H1 (cell line): ENCODE measurements around the gene RPRD2. TPM values are rescaled to one million over a fixed set of nuclear protein-coding genes. Genes with fewer than 3 reads are reported as not detected.
A peak's percentile ranks its signal among the peaks of the same experiment; 100 is the strongest.

Source experiments
- CTBP2 ChIP-seq: IDR thresholded peaks from 2 replicates; pipeline ENCODE4 v1.7.0; 2011; ENCODE audit warnings: borderline replicate concordance, mild to moderate bottlenecking, moderate library complexity, mixed read lengths, low read length; ENCODE audit not compliant: insufficient read depth, insufficient read length
- EGR1 ChIP-seq: IDR thresholded peaks from 2 replicates; pipeline ENCODE4 v1.6.1; 2011; ENCODE audit warnings: low read depth, low read length, borderline replicate concordance
- EZH2 ChIP-seq: fragments of 200-600 bp; sonication (generic); IDR thresholded peaks from 2 replicates; pipeline ENCODE4 v1.7.1; 2012; ENCODE audit warnings: low read depth, mild to moderate bottlenecking, moderate library complexity, low read length, inconsistent platforms; ENCODE audit not compliant: severe bottlenecking
- GTF2F1 ChIP-seq: IDR thresholded peaks from 2 replicates; pipeline ENCODE4 v1.6.1; 2012; ENCODE audit warnings: low read depth, low read length, improper control_type of control experiment, borderline replicate concordance
- HDAC6 ChIP-seq: IDR thresholded peaks from one replicate; pipeline ENCODE4 v1.7.1; 2012; ENCODE audit warnings: low read depth, mild to moderate bottlenecking, inconsistent platforms, low read length, moderate library complexity
- JUN ChIP-seq: IDR thresholded peaks from 2 replicates; pipeline ENCODE4 v1.6.1; 2011; ENCODE audit warnings: low read depth, mild to moderate bottlenecking, improper control_type of control experiment, low read length
- NANOG ChIP-seq: IDR thresholded peaks from 2 replicates; pipeline ENCODE4 v1.6.1; 2011; ENCODE audit warnings: low read length, low read depth, mild to moderate bottlenecking, inconsistent platforms; ENCODE audit not compliant: insufficient read depth, poor library complexity, severe bottlenecking
- RFX5 ChIP-seq: IDR thresholded peaks from 2 replicates; pipeline ENCODE4 v1.6.1; 2011; ENCODE audit warnings: low read depth, low read length, improper control_type of control experiment, borderline replicate concordance
- RXRA ChIP-seq: IDR thresholded peaks from 2 replicates; pipeline ENCODE4 v1.6.1; 2011; ENCODE audit warnings: low read depth, mild to moderate bottlenecking, low read length, moderate library complexity; ENCODE audit not compliant: insufficient read depth
- SIN3A ChIP-seq, 2 experiments: IDR thresholded peaks in 1 of 2; conservative IDR thresholded peaks in 1 of 2; 2 replicates each; pipeline ENCODE4 v1.6.1; 2011 to 2012; ENCODE audit warnings: low read length in 2 of 2, improper control_type of control experiment in 1 of 2, low read depth in 1 of 2, mild to moderate bottlenecking in 1 of 2
- polyA plus RNA-seq, 7 experiments: library from polyadenylated mRNA; depleted of rRNA in 3 of 7; stranded (reverse) in 5 of 7; unstranded in 2 of 7; fragments of >200 nt in 5 of 7; fragments of 200-250 nt in 2 of 7; gene quantifications; 1 replicate in 5 of 7; 2 replicates in 1 of 7; 4 replicates in 1 of 7; pipeline versions ENCODE4 v1.2.1 to v1.2.3, GENCODE V29; 2011 to 2013; ENCODE audit warnings: missing spikeins in 2 of 7, mixed read lengths in 2 of 7
- total RNA-seq: library from RNA; stranded (reverse); fragmentation: NEBNext Ultra II Directional; extraction: Animal tissue kit (Norgen Biotek cat#: 25700); gene quantifications from 2 replicates; pipeline ENCODE4 v1.2.1, GENCODE V29; 2021
- TF ChIP-seq, protein P1 (sequence below): IDR thresholded peaks from 2 replicates; pipeline ENCODE4 v1.6.1; 2012; ENCODE audit warnings: inconsistent platforms
- TF ChIP-seq, protein P2 (sequence below): IDR thresholded peaks from 2 replicates; pipeline ENCODE4 v1.6.1; 2011; ENCODE audit warnings: low read length, improper control_type of control experiment

The RPRD2 gene
- total and polyA plus RNA-seq, 2 of the 8 experiments (the other 6 are each of a cell fraction or from before 2014, with no cell fraction given) = 14.4 to 32.4 TPM

DNA sequence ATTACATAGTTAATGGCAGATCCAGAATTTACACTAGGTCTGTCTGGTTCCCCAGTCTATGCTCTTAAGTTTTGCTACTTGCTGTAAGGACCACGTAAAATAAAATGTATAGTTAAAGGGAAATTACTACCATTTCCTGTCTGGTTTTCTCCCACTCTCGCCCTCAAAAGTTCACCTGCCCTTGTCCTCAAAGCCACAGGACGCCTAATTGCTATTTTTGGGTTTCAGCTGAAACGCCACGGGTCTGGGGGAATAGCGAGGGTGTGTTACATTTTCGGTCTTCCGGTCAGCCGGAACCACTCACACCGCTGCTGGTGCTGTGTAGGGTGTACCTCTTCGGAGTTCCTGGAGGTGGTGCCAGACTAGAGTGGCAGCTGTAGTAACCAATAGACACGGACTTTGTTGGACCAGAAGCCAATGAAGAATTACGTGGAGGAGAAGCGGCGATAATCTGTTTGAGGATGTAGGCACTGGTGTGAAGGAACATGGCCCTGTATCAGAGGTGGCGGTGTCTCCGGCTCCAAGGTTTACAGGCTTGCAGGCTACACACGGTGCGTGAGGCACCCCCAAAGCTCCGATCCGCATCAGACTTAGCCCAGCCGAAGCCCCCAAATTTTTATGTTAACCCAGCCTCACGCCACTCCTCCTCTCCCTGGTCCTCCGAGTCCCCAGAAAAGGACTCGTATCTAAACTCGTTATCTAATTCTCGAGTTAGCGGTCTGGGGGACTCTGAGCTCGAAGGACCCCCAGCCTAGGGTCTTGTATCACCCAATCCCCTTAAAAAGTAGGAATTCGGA, 123.2 kb downstream of the RPRD2 start, which contains the start of gene TARS2 (continued):
- TF ChIP-seq, protein P1, sequence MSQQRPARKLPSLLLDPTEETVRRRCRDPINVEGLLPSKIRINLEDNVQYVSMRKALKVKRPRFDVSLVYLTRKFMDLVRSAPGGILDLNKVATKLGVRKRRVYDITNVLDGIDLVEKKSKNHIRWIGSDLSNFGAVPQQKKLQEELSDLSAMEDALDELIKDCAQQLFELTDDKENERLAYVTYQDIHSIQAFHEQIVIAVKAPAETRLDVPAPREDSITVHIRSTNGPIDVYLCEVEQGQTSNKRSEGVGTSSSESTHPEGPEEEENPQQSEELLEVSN = peak; percentile 46; the same call in 1 of the 2 replicates
- TF ChIP-seq CTBP2 = no peak
- TF ChIP-seq EGR1 = no peak
- TF ChIP-seq HDAC6 = no peak
- peak in 1 of 2 experiments; percentile 71; a peak in 2 of 4 replicates for TF ChIP-seq SIN3A (conservative IDR thresholded peaks at IDR 0.05 in 1 of 2, IDR thresholded peaks at IDR 0.05 in 1 of 2; ENCODE audit: low read depth in 1 of 2, low read length in 2 of 2)
- no peak for TF ChIP-seq NANOG
- TF ChIP-seq RFX5 = no peak; the same call in 1 of the 2 replicates
- TF ChIP-seq, protein P2, sequence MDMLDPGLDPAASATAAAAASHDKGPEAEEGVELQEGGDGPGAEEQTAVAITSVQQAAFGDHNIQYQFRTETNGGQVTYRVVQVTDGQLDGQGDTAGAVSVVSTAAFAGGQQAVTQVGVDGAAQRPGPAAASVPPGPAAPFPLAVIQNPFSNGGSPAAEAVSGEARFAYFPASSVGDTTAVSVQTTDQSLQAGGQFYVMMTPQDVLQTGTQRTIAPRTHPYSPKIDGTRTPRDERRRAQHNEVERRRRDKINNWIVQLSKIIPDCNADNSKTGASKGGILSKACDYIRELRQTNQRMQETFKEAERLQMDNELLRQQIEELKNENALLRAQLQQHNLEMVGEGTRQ = no peak
- no peak for TF ChIP-seq JUN
- TF ChIP-seq RXRA = no peak
- no peak for TF ChIP-seq EZH2
- peak; percentile 82; the same call in 1 of the 2 replicates for TF ChIP-seq GTF2F1
